ENCODE measurements around the gene HBM.
"Not testable (repeated sequence)": the region's sequence is repeated elsewhere in the genome, so short reads cannot be mapped to it uniquely, and the experiment has no call there.

HBM gene, protein sequence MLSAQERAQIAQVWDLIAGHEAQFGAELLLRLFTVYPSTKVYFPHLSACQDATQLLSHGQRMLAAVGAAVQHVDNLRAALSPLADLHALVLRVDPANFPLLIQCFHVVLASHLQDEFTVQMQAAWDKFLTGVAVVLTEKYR
- total RNA-seq: 0 reads per million in 3 donors

DNA sequence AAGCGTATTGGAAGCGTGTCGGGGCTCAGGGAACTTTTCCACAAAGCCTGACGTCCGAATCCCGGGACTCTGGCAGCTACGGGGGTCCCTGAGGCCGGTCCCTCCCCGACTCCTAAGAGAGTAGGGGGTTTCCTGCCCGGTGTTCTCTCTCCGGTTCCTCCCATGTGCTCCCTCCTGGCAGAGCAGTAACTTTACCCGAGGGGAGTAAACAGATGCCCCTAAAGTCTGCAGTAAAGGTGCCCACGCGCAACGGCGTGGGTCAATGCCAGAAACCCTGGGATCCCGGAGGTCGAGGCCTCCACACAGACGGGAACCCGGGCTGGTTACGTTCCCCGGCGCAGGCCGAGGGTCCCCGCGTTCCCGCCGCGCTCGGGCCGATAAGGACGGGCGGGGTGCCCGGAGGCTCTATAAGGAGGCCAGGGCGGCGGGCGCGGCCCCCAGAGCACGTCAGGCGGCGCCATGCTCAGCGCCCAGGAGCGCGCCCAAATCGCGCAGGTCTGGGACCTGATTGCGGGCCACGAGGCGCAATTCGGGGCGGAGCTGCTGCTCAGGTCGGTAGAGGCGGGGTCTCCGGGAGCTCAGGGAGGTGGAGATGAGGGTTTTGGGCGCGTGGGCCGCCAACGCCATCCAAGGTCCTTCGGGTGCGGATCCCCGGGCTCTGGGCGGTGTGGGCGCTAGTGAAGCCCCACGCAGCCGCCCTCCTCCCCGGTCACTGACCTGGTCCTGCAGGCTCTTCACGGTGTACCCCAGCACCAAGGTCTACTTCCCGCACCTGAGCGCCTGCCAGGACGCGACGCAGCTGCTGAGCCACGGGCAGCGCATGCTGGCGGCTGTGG is at the start of gene HBM:
Gene HBM, plus strand, starts transcription at position 440 of the 836 bp plus-strand sequence. Its CDS starts 20 bp downstream, at position 460.
- no peak within 1 kb of the TSS for H3K27ac ChIP-seq (ENCODE audit: insufficient read depth, low read length, poor library complexity, severe bottlenecking)
- no peaks in the 10 kb centered on the region for H3K36me3 ChIP-seq (ENCODE audit: control insufficient read depth, insufficient read depth, low read length)
- H3K27me3 ChIP-seq (replicated peaks; ENCODE audit: control insufficient read depth, insufficient read depth, low read length, poor library complexity, severe bottlenecking): peaks cover 28% of the 10 kb centered on the region
- H3K4me1 ChIP-seq (ENCODE audit: control insufficient read depth, insufficient read depth, low read length, poor library complexity, severe bottlenecking): peaks cover 18% of the 10 kb centered on the region
- H3K9me3 ChIP-seq (ENCODE audit: control insufficient read depth, low read length): no peaks in the 10 kb centered on the region
- H3K4me3 ChIP-seq (ENCODE audit: insufficient read depth, low read depth, low read length, poor library complexity, severe bottlenecking): peak within 1 kb of the TSS; percentile 23
- no peak for DNase-seq

DNA sequence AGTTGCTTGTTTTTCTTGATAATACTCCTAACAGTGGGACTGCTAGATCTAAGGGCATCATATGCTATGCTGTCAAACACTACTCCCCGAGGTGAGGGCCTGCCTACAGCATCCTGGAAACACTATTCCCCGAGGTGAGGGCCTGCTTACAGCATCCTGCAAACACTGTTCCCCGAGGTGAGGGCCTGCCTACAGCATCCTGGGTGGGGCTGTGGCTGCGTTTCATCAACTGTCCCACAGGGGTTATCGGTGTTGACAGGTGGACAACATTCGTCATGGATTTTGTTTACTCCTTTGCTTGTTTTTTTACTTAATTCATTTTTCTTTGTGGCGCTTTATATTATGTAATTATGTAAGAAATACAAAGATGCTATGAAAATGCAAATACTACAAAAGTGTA is 49.8 kb upstream of the HBM start:
- Histone ChIP-seq H3K36me3 (ENCODE audit: control insufficient read depth, insufficient read depth, low read length) (peaks cover 12% of the 10 kb centered on the region), H3K27ac (ENCODE audit: insufficient read depth, low read length, poor library complexity, severe bottlenecking) (no peak overlapping the region), H3K9me3 (ENCODE audit: control insufficient read depth, low read length) (no peaks in the 10 kb centered on the region), H3K4me1 (ENCODE audit: control insufficient read depth, insufficient read depth, low read length, poor library complexity, severe bottlenecking) (no peaks in the 10 kb centered on the region), H3K27me3 (replicated peaks; ENCODE audit: control insufficient read depth, insufficient read depth, low read length, poor library complexity, severe bottlenecking) (no peaks in the 10 kb centered on the region), H3K4me3 (ENCODE audit: insufficient read depth, low read depth, low read length, poor library complexity, severe bottlenecking) (no peak overlapping the region)
- DNase-seq: no peak

DNA sequence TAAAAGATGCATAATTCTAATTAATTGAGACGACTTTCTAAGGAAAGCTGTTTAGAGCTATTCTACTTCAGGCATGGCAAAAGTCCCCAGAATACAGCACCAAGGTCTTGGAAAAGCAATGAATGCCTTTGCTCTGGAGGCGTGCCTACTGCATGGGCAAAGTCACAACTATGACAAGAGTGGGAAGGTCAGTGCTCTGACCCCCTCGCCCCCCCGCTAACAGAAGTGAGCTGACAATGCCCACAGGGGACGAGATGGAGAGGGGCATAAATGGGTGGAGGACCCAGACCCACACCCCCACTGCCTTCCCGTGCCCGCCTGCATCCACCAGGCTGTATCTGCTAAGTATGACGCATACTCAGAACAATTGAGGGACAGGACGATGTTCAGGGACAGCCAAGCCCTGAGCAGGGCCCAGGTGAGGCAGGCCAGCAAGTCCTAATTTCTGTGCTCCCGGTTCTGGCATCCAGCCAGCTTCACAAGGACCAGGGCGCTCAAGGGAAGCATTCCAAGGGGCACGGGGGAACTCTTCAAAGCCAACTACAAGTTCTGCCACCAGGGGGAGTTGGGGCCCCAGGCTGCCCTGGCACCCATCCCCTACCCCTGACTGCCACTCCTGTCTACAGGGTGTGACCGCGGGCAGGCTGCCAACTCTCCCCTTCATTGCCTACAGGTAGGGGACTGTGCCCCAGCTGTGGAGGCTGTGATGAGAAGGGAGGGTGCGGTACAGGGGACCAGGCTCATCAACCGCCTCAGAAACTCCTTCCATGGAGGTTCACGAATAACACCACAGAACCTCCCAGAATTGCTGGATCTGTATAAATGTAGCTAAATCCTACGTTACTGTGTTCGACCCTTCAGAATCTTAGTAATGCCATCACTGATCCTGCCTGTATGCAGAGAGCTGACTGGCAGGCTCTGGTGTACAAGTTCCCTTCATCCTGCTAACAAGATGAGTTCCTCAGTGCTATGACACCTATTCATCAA is 48.1 kb upstream of the HBM start:
- no peaks in the 10 kb centered on the region for H3K4me1 ChIP-seq (ENCODE audit: control insufficient read depth, insufficient read depth, low read length, poor library complexity, severe bottlenecking)
- DNase-seq: peak; percentile 35 to 46 (median 36)
- H3K4me3 ChIP-seq (ENCODE audit: insufficient read depth, low read depth, low read length, poor library complexity, severe bottlenecking): no peak overlapping the region
- peaks cover 3% of the 10 kb centered on the region for H3K36me3 ChIP-seq (ENCODE audit: control insufficient read depth, insufficient read depth, low read length)
- H3K9me3 ChIP-seq (ENCODE audit: control insufficient read depth, low read length): no peaks in the 10 kb centered on the region
- H3K27me3 ChIP-seq (replicated peaks; ENCODE audit: control insufficient read depth, insufficient read depth, low read length, poor library complexity, severe bottlenecking): no peaks in the 10 kb centered on the region
- no peak overlapping the region for H3K27ac ChIP-seq (ENCODE audit: insufficient read depth, low read length, poor library complexity, severe bottlenecking)

DNA sequence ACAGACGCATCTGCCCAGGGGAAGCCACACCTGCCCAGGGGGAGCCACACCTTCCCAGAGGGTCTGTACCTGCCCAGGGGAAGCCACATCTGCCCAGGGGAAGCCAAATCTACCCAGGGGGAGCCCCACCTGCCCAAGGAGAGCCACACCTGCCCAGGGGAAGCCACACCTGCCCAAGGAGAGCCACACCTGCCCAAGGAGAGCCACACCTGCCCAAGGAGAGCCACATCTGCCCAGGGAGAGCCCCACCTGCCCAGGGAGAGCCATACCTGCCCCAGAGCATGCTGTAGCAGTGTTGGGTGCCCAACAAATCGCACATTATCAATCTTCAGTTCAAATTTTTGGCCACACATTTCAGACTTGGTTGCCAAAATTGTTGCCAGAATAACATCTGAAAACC is 46.9 kb upstream of the HBM start:
- DNase-seq: no peak
- peaks cover 3% of the 10 kb centered on the region for H3K36me3 ChIP-seq (ENCODE audit: control insufficient read depth, insufficient read depth, low read length)

DNA sequence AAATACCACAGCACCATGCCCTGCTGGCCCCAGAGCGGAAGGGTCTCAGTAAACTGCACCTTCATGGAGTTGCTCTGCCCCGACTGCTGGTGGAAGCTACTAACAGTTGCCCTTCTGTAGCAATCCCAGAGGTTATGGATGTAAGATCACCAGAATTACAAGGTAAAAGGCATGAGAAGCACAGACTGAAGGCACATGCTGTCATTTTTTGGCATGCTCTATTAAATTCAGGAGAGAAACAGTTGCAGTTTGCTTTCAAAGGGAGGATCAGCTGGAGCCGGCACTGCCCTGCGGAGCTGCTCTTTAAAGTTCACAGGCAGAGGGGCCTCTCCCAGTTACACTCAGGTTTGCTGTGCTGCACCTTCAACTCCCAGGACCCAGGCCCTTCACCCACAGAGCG is 46.5 kb upstream of the HBM start:
- peaks cover 3% of the 10 kb centered on the region for H3K36me3 ChIP-seq (ENCODE audit: control insufficient read depth, insufficient read depth, low read length)
- no peak overlapping the region for H3K4me3 ChIP-seq (ENCODE audit: insufficient read depth, low read depth, low read length, poor library complexity, severe bottlenecking)
- H3K27ac ChIP-seq (ENCODE audit: insufficient read depth, low read length, poor library complexity, severe bottlenecking): no peak overlapping the region
- H3K4me1 ChIP-seq (ENCODE audit: control insufficient read depth, insufficient read depth, low read length, poor library complexity, severe bottlenecking): no peaks in the 10 kb centered on the region
- no peaks in the 10 kb centered on the region for H3K27me3 ChIP-seq (replicated peaks; ENCODE audit: control insufficient read depth, insufficient read depth, low read length, poor library complexity, severe bottlenecking)
- H3K9me3 ChIP-seq (ENCODE audit: control insufficient read depth, low read length): no peaks in the 10 kb centered on the region
- no peak for DNase-seq

More for the DNA sequence above, 46.9 kb upstream of the HBM start:
- H3K27me3 ChIP-seq (replicated peaks; ENCODE audit: control insufficient read depth, insufficient read depth, low read length, poor library complexity, severe bottlenecking): no peaks in the 10 kb centered on the region
- H3K9me3 ChIP-seq (ENCODE audit: control insufficient read depth, low read length): no peaks in the 10 kb centered on the region
- H3K4me1 ChIP-seq (ENCODE audit: control insufficient read depth, insufficient read depth, low read length, poor library complexity, severe bottlenecking): no peaks in the 10 kb centered on the region
- H3K27ac ChIP-seq (ENCODE audit: insufficient read depth, low read length, poor library complexity, severe bottlenecking): no peak overlapping the region
- H3K4me3 ChIP-seq (ENCODE audit: insufficient read depth, low read depth, low read length, poor library complexity, severe bottlenecking): no peak overlapping the region

DNA sequence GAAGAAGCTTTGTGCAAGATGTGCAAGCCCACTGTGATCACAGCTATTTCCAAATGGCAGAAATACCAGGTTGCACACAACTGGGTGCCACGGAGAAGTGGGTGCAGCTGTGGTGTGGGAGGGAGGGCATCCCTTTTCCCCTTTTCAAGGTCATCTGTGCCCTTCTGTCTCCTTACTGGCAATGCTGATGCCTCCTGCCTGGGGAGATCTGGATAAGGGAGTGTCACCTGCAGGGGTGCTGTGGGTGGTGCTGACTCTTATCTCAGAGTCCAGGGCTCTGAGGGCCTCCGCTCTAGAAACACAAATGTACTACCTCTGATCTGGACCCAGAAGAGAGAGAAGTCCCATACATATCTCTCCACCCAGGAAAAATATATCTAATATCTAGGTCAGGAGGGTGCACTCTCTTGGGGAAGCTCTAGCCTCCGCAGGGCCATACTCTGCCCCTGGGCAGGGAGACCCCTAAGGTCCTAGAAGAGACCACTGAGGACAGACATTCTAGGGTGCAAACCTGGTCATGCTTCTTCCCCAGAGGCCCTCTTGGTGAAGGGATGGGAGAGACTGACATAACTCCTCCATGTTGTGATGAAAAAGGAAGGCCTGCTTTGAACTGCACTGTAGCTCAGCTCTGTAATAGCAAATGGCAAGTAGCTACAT is 45.8 kb upstream of the HBM start:
- DNase-seq: no peak
- Histone ChIP-seq H3K4me3 (ENCODE audit: insufficient read depth, low read depth, low read length, poor library complexity, severe bottlenecking) (no peak overlapping the region), H3K36me3 (ENCODE audit: control insufficient read depth, insufficient read depth, low read length) (peaks cover 3% of the 10 kb centered on the region), H3K27ac (ENCODE audit: insufficient read depth, low read length, poor library complexity, severe bottlenecking) (no peak overlapping the region), H3K4me1 (ENCODE audit: control insufficient read depth, insufficient read depth, low read length, poor library complexity, severe bottlenecking) (no peaks in the 10 kb centered on the region), H3K27me3 (replicated peaks; ENCODE audit: control insufficient read depth, insufficient read depth, low read length, poor library complexity, severe bottlenecking) (no peaks in the 10 kb centered on the region), H3K9me3 (ENCODE audit: control insufficient read depth, low read length) (no peaks in the 10 kb centered on the region)

DNA sequence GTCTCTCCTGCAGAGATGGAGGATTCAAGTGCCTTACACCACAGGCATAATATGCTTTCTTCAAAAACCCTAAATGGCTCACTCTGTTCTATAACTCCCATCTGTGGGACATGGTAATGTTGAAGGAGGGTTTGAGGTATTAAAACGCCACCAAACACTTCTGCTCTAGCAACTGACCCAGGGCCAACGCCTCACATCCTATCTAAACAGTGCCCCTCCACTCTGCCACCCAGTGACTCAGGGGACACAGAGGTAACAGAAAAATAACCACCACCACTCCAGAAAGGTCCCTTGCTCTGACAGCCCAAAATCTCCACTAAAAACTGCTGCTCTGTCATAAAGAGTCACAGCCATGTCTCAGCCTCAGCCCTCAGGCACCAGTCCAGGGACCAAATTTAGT is 45.0 kb upstream of the HBM start:
- no peaks in the 10 kb centered on the region for H3K9me3 ChIP-seq (ENCODE audit: control insufficient read depth, low read length)
- peaks cover 3% of the 10 kb centered on the region for H3K36me3 ChIP-seq (ENCODE audit: control insufficient read depth, insufficient read depth, low read length)
- H3K27ac ChIP-seq (ENCODE audit: insufficient read depth, low read length, poor library complexity, severe bottlenecking): no peak overlapping the region

DNA sequence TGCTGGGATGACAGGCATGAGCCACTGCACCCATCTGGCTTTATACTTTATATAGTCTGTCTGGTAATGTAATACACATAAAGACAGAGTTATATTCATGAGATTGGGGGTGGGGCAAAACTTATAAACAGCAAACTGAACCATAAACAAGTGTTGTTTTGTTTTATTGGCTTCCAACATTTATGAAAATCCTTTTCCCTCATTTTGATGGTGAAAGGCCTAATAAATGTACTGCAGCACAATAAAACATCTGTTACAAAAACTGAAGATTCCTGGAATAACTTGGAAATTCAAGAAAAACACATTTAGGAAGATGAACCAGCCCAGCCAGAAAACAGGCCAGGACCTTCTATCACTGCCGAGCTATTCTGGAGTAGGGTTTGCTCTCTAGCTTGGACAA is 43.4 kb upstream of the HBM start:
- Histone ChIP-seq H3K4me3 (ENCODE audit: insufficient read depth, low read depth, low read length, poor library complexity, severe bottlenecking) (no peak overlapping the region), H3K27ac (ENCODE audit: insufficient read depth, low read length, poor library complexity, severe bottlenecking) (no peak overlapping the region), H3K9me3 (ENCODE audit: control insufficient read depth, low read length) (no peaks in the 10 kb centered on the region), H3K4me1 (ENCODE audit: control insufficient read depth, insufficient read depth, low read length, poor library complexity, severe bottlenecking) (no peaks in the 10 kb centered on the region), H3K36me3 (ENCODE audit: control insufficient read depth, insufficient read depth, low read length) (peaks cover 3% of the 10 kb centered on the region), H3K27me3 (replicated peaks; ENCODE audit: control insufficient read depth, insufficient read depth, low read length, poor library complexity, severe bottlenecking) (no peaks in the 10 kb centered on the region)
- DNase-seq: no peak

More for the DNA sequence above, 45.0 kb upstream of the HBM start:
- no peaks in the 10 kb centered on the region for H3K27me3 ChIP-seq (replicated peaks; ENCODE audit: control insufficient read depth, insufficient read depth, low read length, poor library complexity, severe bottlenecking)
- H3K4me3 ChIP-seq (ENCODE audit: insufficient read depth, low read depth, low read length, poor library complexity, severe bottlenecking): no peak overlapping the region
- H3K4me1 ChIP-seq (ENCODE audit: control insufficient read depth, insufficient read depth, low read length, poor library complexity, severe bottlenecking): no peaks in the 10 kb centered on the region
- no peak for DNase-seq

DNA sequence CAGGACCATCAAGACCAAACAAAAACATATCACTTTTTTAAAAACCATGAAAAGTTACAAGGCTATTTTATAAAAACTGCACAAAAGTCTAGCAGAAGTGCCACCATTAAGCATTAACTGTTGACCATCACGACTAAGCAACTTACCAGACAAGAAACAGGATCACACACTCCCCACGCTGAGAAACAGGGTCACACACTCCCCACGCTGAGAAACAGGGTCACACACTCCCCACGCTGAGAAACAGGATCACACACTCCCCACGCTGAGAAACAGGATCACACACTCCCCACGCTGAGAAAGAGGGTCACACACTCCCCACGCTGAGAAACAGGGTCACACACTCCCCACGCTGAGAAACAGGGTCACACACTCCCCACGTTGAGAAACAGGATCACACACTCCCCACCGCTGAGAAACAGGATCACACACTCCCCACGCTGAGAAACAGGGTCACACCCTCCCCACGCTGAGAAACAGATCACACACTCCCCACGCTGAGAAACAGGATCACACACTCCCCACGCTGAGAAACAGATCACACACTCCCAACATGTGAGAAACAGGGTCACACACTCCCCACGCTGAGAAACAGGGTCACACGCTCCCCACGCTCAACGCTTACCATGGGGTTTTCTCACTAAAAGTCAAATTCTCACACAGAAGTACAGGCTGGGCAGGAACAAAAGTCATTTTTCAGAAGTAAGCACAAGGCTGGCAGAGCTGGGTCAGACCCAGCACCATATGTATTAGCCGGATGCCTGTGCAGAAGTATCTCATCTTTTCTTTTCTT is 42.0 kb upstream of the HBM start:
- DNase-seq; H3K4me1 ChIP-seq (ENCODE audit: control insufficient read depth, insufficient read depth, low read length, poor library complexity, severe bottlenecking); H3K9me3 ChIP-seq (ENCODE audit: control insufficient read depth, low read length); H3K36me3 ChIP-seq (ENCODE audit: control insufficient read depth, insufficient read depth, low read length); H3K27ac ChIP-seq (ENCODE audit: insufficient read depth, low read length, poor library complexity, severe bottlenecking); H3K4me3 ChIP-seq (ENCODE audit: insufficient read depth, low read depth, low read length, poor library complexity, severe bottlenecking); H3K27me3 ChIP-seq (replicated peaks; ENCODE audit: control insufficient read depth, insufficient read depth, low read length, poor library complexity, severe bottlenecking): not testable (repeated sequence)
